Esophagus squamous epithelium (tissue), 5 donors: ENCODE data around the gene SPACA4. TPM values are rescaled to one million over a fixed set of nuclear protein-coding genes. Genes with fewer than 3 reads are reported as not detected.

Source experiments
- DNase-seq: peaks from one replicate; lab custom pipeline; 2025; lab: John Stamatoyannopoulos, UW
- H3K27ac ChIP-seq, 4 donors: fragments of 200-600 bp; sonication (generic); one replicate each; pipeline ENCODE4 v1.5.1; 2016 to 2019; ENCODE audit warnings: mild to moderate bottlenecking in 1 of 4
- H3K27me3 ChIP-seq, 4 donors: fragments of 200-600 bp; sonication (generic); 1 replicate in 3 of 4; 2 replicates in 1 of 4; pipeline versions ENCODE4 v1.5.1 to v1.6.0; 2017 to 2021; ENCODE audit warnings: antibody characterized with exemption in 1 of 4
- H3K36me3 ChIP-seq, 3 donors: fragments of 200-600 bp; sonication (generic); one replicate each; pipeline ENCODE4 v1.5.1; 2016 to 2019
- H3K4me1 ChIP-seq, 3 donors: fragments of 200-600 bp; sonication (generic); one replicate each; pipeline ENCODE4 v1.5.1; 2017 to 2019
- H3K4me3 ChIP-seq, 4 donors: fragments of 200-600 bp; sonication (generic); 1 replicate in 3 of 4; 2 replicates in 1 of 4; pipeline ENCODE4 v1.5.1; 2016 to 2019; ENCODE audit warnings: mild to moderate bottlenecking in 2 of 4, moderate library complexity in 1 of 4
- H3K9me3 ChIP-seq, 3 donors: fragments of 200-600 bp; sonication (generic); one replicate each; pipeline ENCODE4 v1.5.1; 2016 to 2019
- CTCF ChIP-seq, 6 experiments: fragments of 450-650 bp in 4 of 6; fragments of 200-600 bp in 2 of 6; sonication (generic) in 2 of 6; IDR thresholded peaks; one replicate each; pipeline ENCODE4 v1.5.1; 2016 to 2019; ENCODE audit warnings: antibody characterized with exemption in 6 of 6, mild to moderate bottlenecking in 4 of 6, moderate library complexity in 4 of 6
- POLR2A ChIP-seq, 4 donors: fragments of 450-650 bp; IDR thresholded peaks; one replicate each; pipeline ENCODE4 v1.6.1; 2017; ENCODE audit warnings: antibody characterized with exemption in 4 of 4, mild to moderate bottlenecking in 4 of 4, moderate library complexity in 3 of 4
- WGBS, 2 donors: methylation state at CpG; one replicate each; pipeline ENCODE4 v1.1.5; 2018; 5-methylcytosine and 5-hydroxymethylcytosine counted together
- intact Hi-C: fragments of 100-400 bp; cut with DNase I; formaldehyde crosslinking; loops from one replicate; pipeline ENCODE4 v1.15.0; 2022
- total RNA-seq, 4 donors: library from RNA; depleted of rRNA; stranded (reverse); fragments of >200 nt; gene quantifications; one replicate each; pipeline ENCODE4 v1.1.0, GENCODE V29; 2016
- donor health status: DM: yes; HTN: yes; CAD: no.

The SPACA4 gene
- total RNA-seq, 4 donors from 2014 or later, result 1.3 to 1.7 (median 1.4) TPM; not detected in 1

GRCh38 chr19:48615231-48616040 lies 8.9 kb downstream of the SPACA4 start:
- TF ChIP-seq POLR2A (IDR thresholded peaks at IDR 0.05) (no peak), CTCF (IDR thresholded peaks at IDR 0.05) (no peak)
- H3K4me3 ChIP-seq, result peak overlapping the region in 2 of 4 donors; percentile 1 to 32
- peak overlapping the region; percentile 91 to 96 (median 94) for H3K27ac ChIP-seq
- intact Hi-C loops, result no loop called here
- 53 to 65% methylated on average over 17 to 19 of the region's 19 CpGs for WGBS, 2 donors
- peaks cover 17 to 32% (median 24%) of the 10 kb centered on the region in 3 donors for H3K36me3 ChIP-seq
- DNase-seq, result no peak
- no peaks in the 10 kb centered on the region for H3K27me3 ChIP-seq
- peaks cover 32 to 58% (median 36%) of the 10 kb centered on the region in 3 donors for H3K4me1 ChIP-seq
- no peaks in the 10 kb centered on the region for H3K9me3 ChIP-seq

GRCh38 chr19:48616041-48616436 lies 9.5 kb downstream of the SPACA4 start:
- no peaks in the 10 kb centered on the region for H3K9me3 ChIP-seq
- H3K36me3 ChIP-seq, result peaks cover 17 to 32% (median 24%) of the 10 kb centered on the region in 3 donors
- TF ChIP-seq CTCF (IDR thresholded peaks at IDR 0.05) (no peak), POLR2A (IDR thresholded peaks at IDR 0.05) (no peak)
- intact Hi-C loops, result no loop called here
- H3K4me3 ChIP-seq, result peak overlapping the region in 3 of 4 donors; percentile 1 to 96 (median 75)
- H3K27me3 ChIP-seq, result no peaks in the 10 kb centered on the region
- no peak for DNase-seq
- H3K4me1 ChIP-seq, result peaks cover 32 to 64% (median 36%) of the 10 kb centered on the region in 3 donors
- WGBS, 2 donors, result 71 to 81% methylated on average over 5 to 7 of the region's 16 CpGs
- peak overlapping the region; percentile 91 to 96 (median 94) for H3K27ac ChIP-seq

GRCh38 chr19:48616491-48617056 lies 10.0 kb downstream of the SPACA4 start:
- no peak for TF ChIP-seq CTCF (IDR thresholded peaks at IDR 0.05)
- TF ChIP-seq POLR2A (IDR thresholded peaks at IDR 0.05), result no peak
- H3K9me3 ChIP-seq, result no peaks in the 10 kb centered on the region
- no peaks in the 10 kb centered on the region for H3K27me3 ChIP-seq
- DNase-seq, result no peak
- H3K27ac ChIP-seq, result peak overlapping the region; percentile 91 to 96 (median 94)
- peaks cover 32 to 69% (median 36%) of the 10 kb centered on the region in 3 donors for H3K4me1 ChIP-seq
- intact Hi-C loops, result no loop called here
- peaks cover 17 to 35% (median 24%) of the 10 kb centered on the region in 3 donors for H3K36me3 ChIP-seq
- WGBS, 2 donors, result 20 to 30% methylated on average over 4 to 7 of the region's 12 CpGs
- peak overlapping the region; percentile 75 to 96 (median 82) for H3K4me3 ChIP-seq

GRCh38 chr19:48617146-48617937 lies 10.8 kb downstream of the SPACA4 start:
- whole genome bisulfite sequencing, 2 donors, result 15 to 37% methylated on average over 3 to 5 of the region's 18 CpGs
- DNase-seq, result no peak
- Histone ChIP-seq H3K27me3 (no peaks in the 10 kb centered on the region), H3K36me3 (peaks cover 17 to 37% (median 24%) of the 10 kb centered on the region in 3 donors), H3K9me3 (no peaks in the 10 kb centered on the region), H3K4me1 (peaks cover 32 to 77% (median 37%) of the 10 kb centered on the region in 3 donors), H3K4me3 (peak overlapping the region; percentile 75 to 96 (median 82)), H3K27ac (peak overlapping the region; percentile 91 to 96 (median 94))
- TF ChIP-seq CTCF (IDR thresholded peaks at IDR 0.05) (no peak), POLR2A (IDR thresholded peaks at IDR 0.05) (no peak)
- intact Hi-C loops, result no loop called here
